Keratinocyte (primary cell): Measurements from ENCODE around the gene AP3M1. TPM values are rescaled to one million over a fixed set of nuclear protein-coding genes. Genes with fewer than 3 reads are reported as not detected.
"Not testable (repeated sequence)": the region's sequence is repeated elsewhere in the genome, so short reads cannot be mapped to it uniquely, and the experiment has no call there.

Experiments
- DNase-seq: peaks from one replicate; pipeline ENCODE4 v3.0.0-alpha.2; 2011; ENCODE audit warnings: low read depth, missing footprints, low spot score
- FAIRE-seq: peaks from 2 replicates; lab custom pipeline; 2011; peaks lifted over from hg19 to GRCh38; lab: Jason Lieb, UNC
- H2AFZ ChIP-seq: 2 replicates; pipeline ENCODE4 v1.6.0; 2012; ENCODE audit warnings: low read length, control low read depth, inconsistent platforms; ENCODE audit not compliant: control insufficient read depth
- H3K27ac ChIP-seq: 2 replicates; pipeline ENCODE4 v1.5.1; 2011; ENCODE audit warnings: low read length; ENCODE audit not compliant: control insufficient read depth, insufficient read depth
- H3K27me3 ChIP-seq: 3 replicates; pipeline ENCODE4 v1.6.0; 2011; ENCODE audit warnings: low read length; ENCODE audit not compliant: control insufficient read depth, insufficient read depth; ENCODE audit errors: extremely low read depth
- H3K36me3 ChIP-seq, 2 experiments: 2 replicates in 1 of 2; 3 replicates in 1 of 2; pipeline ENCODE4 v1.5.1; 2011; ENCODE audit warnings: low read length in 2 of 2, mild to moderate bottlenecking in 1 of 2; ENCODE audit not compliant: control insufficient read depth in 2 of 2, insufficient read depth in 2 of 2; ENCODE audit errors: extremely low read depth in 1 of 2
- H3K4me1 ChIP-seq: 3 replicates; pipeline ENCODE4 v1.5.1; 2011; ENCODE audit warnings: low read length; ENCODE audit not compliant: control insufficient read depth, insufficient read depth; ENCODE audit errors: extremely low read depth
- H3K4me2 ChIP-seq: 3 replicates; pipeline ENCODE4 v1.6.0; 2011; ENCODE audit warnings: low read depth, low read length; ENCODE audit not compliant: control insufficient read depth, insufficient read depth; ENCODE audit errors: extremely low read depth
- H3K4me3 ChIP-seq, 3 experiments: fragments of 200-600 bp in 1 of 3; sonication (generic) in 1 of 3; 2 replicates in 2 of 3; 3 replicates in 1 of 3; pipeline ENCODE4 v1.5.1; 2011 to 2016; ENCODE audit warnings: low read length in 3 of 3, mild to moderate bottlenecking in 3 of 3, control low read depth in 2 of 3, inconsistent platforms in 1 of 3, low read depth in 1 of 3, mixed read lengths in 1 of 3, mixed run types in 1 of 3, moderate library complexity in 1 of 3; ENCODE audit not compliant: control insufficient read depth in 2 of 3, insufficient read depth in 2 of 3; ENCODE audit errors: extremely low read depth in 1 of 3
- H3K79me2 ChIP-seq: 2 replicates; pipeline ENCODE4 v1.6.0; 2012; ENCODE audit warnings: low read length; ENCODE audit not compliant: control insufficient read depth, insufficient read depth
- H3K9ac ChIP-seq: 3 replicates; pipeline ENCODE4 v1.6.0; 2011; ENCODE audit warnings: low read length; ENCODE audit not compliant: control insufficient read depth, insufficient read depth; ENCODE audit errors: extremely low read depth
- H3K9me1 ChIP-seq: 3 replicates; pipeline ENCODE4 v1.6.0; 2011; ENCODE audit warnings: low read length; ENCODE audit not compliant: control insufficient read depth, insufficient read depth; ENCODE audit errors: extremely low read depth
- H3K9me3 ChIP-seq: 2 replicates; pipeline ENCODE4 v1.5.1; 2012; ENCODE audit warnings: low read depth, low read length; ENCODE audit not compliant: control insufficient read depth
- H4K20me1 ChIP-seq: 3 replicates; pipeline ENCODE4 v1.6.0; 2011; ENCODE audit warnings: low read length; ENCODE audit not compliant: control insufficient read depth, insufficient read depth; ENCODE audit errors: extremely low read depth
- EZH2 ChIP-seq: IDR thresholded peaks from one replicate; pipeline ENCODE4 v1.6.1; 2012; ENCODE audit warnings: inconsistent platforms, mild to moderate bottlenecking, low read length, moderate library complexity
- dilution Hi-C: fragments of 300-500 bp; cut with MboI; formaldehyde crosslinking; loops from one replicate; pipeline ENCODE4 v1.7.0; 2020; ENCODE audit warnings: low sequenced_read_pairs; ENCODE audit not compliant: extremely low pct_ligation_motif_present
- polyA plus RNA-seq, 5 experiments: library from polyadenylated mRNA; depleted of rRNA in 3 of 5; stranded (reverse) in 3 of 5; stranded (forward) in 1 of 5; unstranded in 1 of 5; fragments of >200 nt; gene quantifications; 1 replicate in 1 of 5; 2 replicates in 3 of 5; 3 replicates in 1 of 5; pipeline versions ENCODE4 v1.2.1 to v1.2.3, GENCODE V29; 2011 to 2012; ENCODE audit warnings: missing spikeins in 2 of 5, low read depth in 1 of 5, low replicate concordance in 1 of 5
- TF ChIP-seq, protein P1 (sequence below), 3 experiments: IDR thresholded peaks in 1 of 3; conservative IDR thresholded peaks in 1 of 3; optimal IDR thresholded peaks in 1 of 3; 2 replicates in 2 of 3; 3 replicates in 1 of 3; pipeline versions ENCODE3 to v1.5.1; 2011; ENCODE audit warnings: low read length in 3 of 3, mild to moderate bottlenecking in 3 of 3, moderate library complexity in 2 of 3, control low read depth in 1 of 3, inconsistent platforms in 1 of 3; ENCODE audit not compliant: insufficient read depth in 2 of 3; ENCODE audit errors: extremely low read depth in 1 of 3

AP3M1 gene
- polyA plus RNA-seq, 1 donor (not counting 4 experiments of a cell fraction or from before 2014, with no cell fraction given) = 53.5 TPM

DNA sequence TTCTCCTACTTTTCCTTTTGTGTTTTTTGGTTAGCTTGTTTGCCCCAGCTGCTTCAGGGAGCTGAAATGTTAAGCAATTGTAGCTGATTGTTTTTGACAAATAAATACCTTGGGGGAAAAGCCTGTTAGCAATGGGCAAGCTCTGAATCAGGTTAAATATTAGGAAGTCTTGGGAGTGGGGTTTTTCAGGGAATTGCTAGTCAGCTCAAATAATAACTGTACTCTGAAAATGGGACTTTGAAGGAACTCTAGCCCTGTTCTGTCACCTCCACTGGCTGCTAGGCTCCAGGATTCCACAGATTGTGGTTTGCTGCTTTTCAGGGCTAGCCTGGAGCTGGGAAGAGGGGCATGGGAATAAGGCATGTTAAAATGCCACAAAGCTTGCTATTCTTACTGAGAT is 39.9 kb upstream of the AP3M1 start:
- Histone ChIP-seq H3K27ac (peak overlapping the region; percentile 83), H3K27me3 (no peaks in the 10 kb centered on the region), H3K9ac (peak overlapping the region; percentile 73), H3K36me3 (no peaks in the 10 kb centered on the region), H3K4me1 (peaks cover 55% of the 10 kb centered on the region), H4K20me1 (no peaks in the 10 kb centered on the region), H3K9me3 (no peaks in the 10 kb centered on the region), H3K9me1 (no peaks in the 10 kb centered on the region), H3K4me3 (peak overlapping the region in 2 of 3 experiments; percentile 5 to 46), H2AFZ (no peak overlapping the region), H3K79me2 (peaks cover 84% of the 10 kb centered on the region), H3K4me2 (peak overlapping the region; percentile 86)
- dilution Hi-C loops = no loop called here
- DNase-seq (no peak), FAIRE-seq (no peak)
- TF ChIP-seq EZH2 = no peak
- TF ChIP-seq, protein P1, sequence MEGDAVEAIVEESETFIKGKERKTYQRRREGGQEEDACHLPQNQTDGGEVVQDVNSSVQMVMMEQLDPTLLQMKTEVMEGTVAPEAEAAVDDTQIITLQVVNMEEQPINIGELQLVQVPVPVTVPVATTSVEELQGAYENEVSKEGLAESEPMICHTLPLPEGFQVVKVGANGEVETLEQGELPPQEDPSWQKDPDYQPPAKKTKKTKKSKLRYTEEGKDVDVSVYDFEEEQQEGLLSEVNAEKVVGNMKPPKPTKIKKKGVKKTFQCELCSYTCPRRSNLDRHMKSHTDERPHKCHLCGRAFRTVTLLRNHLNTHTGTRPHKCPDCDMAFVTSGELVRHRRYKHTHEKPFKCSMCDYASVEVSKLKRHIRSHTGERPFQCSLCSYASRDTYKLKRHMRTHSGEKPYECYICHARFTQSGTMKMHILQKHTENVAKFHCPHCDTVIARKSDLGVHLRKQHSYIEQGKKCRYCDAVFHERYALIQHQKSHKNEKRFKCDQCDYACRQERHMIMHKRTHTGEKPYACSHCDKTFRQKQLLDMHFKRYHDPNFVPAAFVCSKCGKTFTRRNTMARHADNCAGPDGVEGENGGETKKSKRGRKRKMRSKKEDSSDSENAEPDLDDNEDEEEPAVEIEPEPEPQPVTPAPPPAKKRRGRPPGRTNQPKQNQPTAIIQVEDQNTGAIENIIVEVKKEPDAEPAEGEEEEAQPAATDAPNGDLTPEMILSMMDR (optimal IDR thresholded peaks at IDR 0.05 in 1 of 3, IDR thresholded peaks at IDR 0.05 in 1 of 3, conservative IDR thresholded peaks at IDR 0.05 in 1 of 3; ENCODE audit: extremely low read depth in 1 of 3, insufficient read depth in 2 of 3, low read length in 3 of 3) = no peak

DNA sequence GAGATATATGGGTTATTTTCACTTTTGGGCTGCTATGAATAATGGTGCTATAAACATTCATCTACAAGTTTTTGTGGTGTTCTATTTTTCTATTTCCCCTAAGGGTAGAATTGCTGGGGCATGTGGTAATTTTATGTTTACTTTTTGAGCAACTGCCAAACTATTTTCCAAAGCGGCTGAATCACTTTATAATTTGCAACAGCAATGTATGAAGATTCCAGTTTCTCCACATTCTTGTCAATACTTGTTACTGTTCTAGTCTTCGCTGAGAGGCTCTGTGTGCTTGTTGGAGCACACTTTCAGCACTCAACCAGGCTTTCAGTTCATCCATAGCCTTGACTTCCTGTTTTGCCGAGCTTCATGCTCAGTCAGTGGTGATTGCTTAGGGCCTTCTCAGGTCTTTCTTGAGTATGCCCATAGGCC is 39.4 kb upstream of the AP3M1 start:
- H2AFZ ChIP-seq = no peak overlapping the region
- peak; percentile 99 for FAIRE-seq

DNA sequence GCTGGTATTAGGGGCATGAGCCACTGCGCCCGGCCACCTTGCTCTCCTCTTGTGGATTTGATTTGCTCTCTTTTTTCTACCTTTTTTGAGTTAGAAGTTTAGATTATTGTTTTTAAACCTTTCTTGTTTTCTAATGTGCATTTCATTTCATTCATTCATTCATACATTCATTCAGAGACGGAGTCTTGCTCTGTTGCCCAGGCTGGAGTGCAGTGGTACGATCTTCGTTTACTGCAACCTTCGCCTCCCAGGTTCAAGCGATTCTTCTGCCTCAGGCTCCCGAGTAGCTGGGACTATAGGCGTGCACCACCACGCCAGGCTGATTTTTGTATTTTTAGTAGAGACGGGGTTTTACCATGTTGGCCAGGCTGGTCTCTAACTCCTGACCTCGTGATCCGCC is 38.0 kb upstream of the AP3M1 start:
- H2AFZ ChIP-seq, H3K9me1 ChIP-seq, H4K20me1 ChIP-seq, dilution Hi-C loops, H3K4me3 ChIP-seq, FAIRE-seq, H3K36me3 ChIP-seq, H3K27me3 ChIP-seq, H3K9me3 ChIP-seq, DNase-seq: not testable (repeated sequence)
- peaks cover 39% of the 10 kb centered on the region for H3K4me1 ChIP-seq
- peak overlapping the region; percentile 83 for H3K27ac ChIP-seq
- H3K79me2 ChIP-seq = peaks cover 83% of the 10 kb centered on the region
- peak overlapping the region; percentile 90 for H3K4me2 ChIP-seq
- peak overlapping the region; percentile 36 for H3K9ac ChIP-seq

More for the DNA sequence above, 39.4 kb upstream of the AP3M1 start:
- peak overlapping the region in 2 of 3 experiments; percentile 50 to 60 for H3K4me3 ChIP-seq
- no peaks in the 10 kb centered on the region for H3K9me1 ChIP-seq
- H4K20me1 ChIP-seq = no peaks in the 10 kb centered on the region
- peak overlapping the region; percentile 73 for H3K9ac ChIP-seq
- peak overlapping the region; percentile 83 for H3K27ac ChIP-seq
- dilution Hi-C loops = no loop called here
- H3K4me1 ChIP-seq = peaks cover 53% of the 10 kb centered on the region
- H3K36me3 ChIP-seq = no peaks in the 10 kb centered on the region
- TF ChIP-seq EZH2 = no peak
- TF ChIP-seq, protein P1 (optimal IDR thresholded peaks at IDR 0.05 in 1 of 3, IDR thresholded peaks at IDR 0.05 in 1 of 3, conservative IDR thresholded peaks at IDR 0.05 in 1 of 3; ENCODE audit: extremely low read depth in 1 of 3, insufficient read depth in 2 of 3, low read length in 3 of 3) = no peak
- peaks cover 83% of the 10 kb centered on the region for H3K79me2 ChIP-seq
- no peaks in the 10 kb centered on the region for H3K9me3 ChIP-seq
- peak overlapping the region; percentile 90 for H3K4me2 ChIP-seq
- no peak for DNase-seq
- H3K27me3 ChIP-seq = no peaks in the 10 kb centered on the region
